B cell (primary cell): ENCODE results near the gene SH3RF3. TPM values are rescaled to one million over a fixed set of nuclear protein-coding genes. Genes with fewer than 3 reads are reported as not detected.

Experiments used
- ATAC-seq: fragments of 200-7000 bp; cut with Tn5 transposase; one replicate; pipeline ENCODE4 v1.10.0; 2021; ENCODE audit warnings: low read depth, mild to moderate bottlenecking, moderate number of reproducible peaks, moderate library complexity
- CTCF ChIA-PET: fragments of 350-600 bp; sonication (Branson Sonifier 250); formaldehyde crosslinking; loops from one replicate; lab custom pipeline; 2021; ENCODE audit warnings: antibody characterized with exemption, inconsistent platforms; lab: Charles Lee
- POLR2A ChIA-PET: fragments of 350-600 bp; sonication (Branson Sonifier 250); formaldehyde crosslinking; loops from one replicate; lab custom pipeline; 2021; ENCODE audit warnings: antibody characterized with exemption; lab: Charles Lee
- DNase-seq: peaks from one replicate; pipeline ENCODE4 v3.0.0; 2013
- H2AFZ ChIP-seq: 2 replicates; pipeline ENCODE4 v1.6.1; 2012; ENCODE audit warnings: mild to moderate bottlenecking, low read depth, low read length; ENCODE audit not compliant: insufficient read depth, poor library complexity, severe bottlenecking
- H3K27ac ChIP-seq, 2 donors: 1 replicate in 1 of 2; 2 replicates in 1 of 2; pipeline ENCODE4 v1.5.1; 2012 to 2013; ENCODE audit warnings: low read length in 2 of 2, mild to moderate bottlenecking in 2 of 2, moderate library complexity in 1 of 2
- H3K27me3 ChIP-seq, 4 experiments: fragments of 200-600 bp in 1 of 4; sonication (generic) in 1 of 4; replicated peaks in 1 of 4; 1 replicate in 2 of 4; 2 replicates in 2 of 4; pipeline versions ENCODE4 v1.6.1 to v1.7.0; 2013 to 2016; ENCODE audit warnings: low read length in 3 of 4, mild to moderate bottlenecking in 2 of 4, mixed read lengths in 1 of 4, moderate library complexity in 1 of 4; ENCODE audit not compliant: insufficient read depth in 4 of 4, control insufficient read depth in 3 of 4; ENCODE audit errors: control extremely low read depth in 1 of 4
- H3K36me3 ChIP-seq, 2 experiments: replicated peaks in 1 of 2; 1 replicate in 1 of 2; 2 replicates in 1 of 2; pipeline versions ENCODE4 v1.6.1 to v1.7.1; 2013; ENCODE audit warnings: low read length in 1 of 2; ENCODE audit not compliant: insufficient read depth in 2 of 2, control insufficient read depth in 1 of 2; ENCODE audit errors: control extremely low read depth in 1 of 2, extremely low read depth in 1 of 2
- H3K4me1 ChIP-seq, 2 donors: fragments of 200-600 bp in 1 of 2; sonication (generic) in 1 of 2; 1 replicate in 1 of 2; 2 replicates in 1 of 2; pipeline versions ENCODE4 v1.5.1 to v1.6.1; 2013 to 2017; ENCODE audit warnings: low read length in 2 of 2; ENCODE audit not compliant: control insufficient read depth in 2 of 2, insufficient read depth in 2 of 2
- H3K4me2 ChIP-seq: replicated peaks from 2 replicates; pipeline ENCODE3; 2012; ENCODE audit warnings: mild to moderate bottlenecking, low read depth, low read length; ENCODE audit not compliant: poor library complexity, severe bottlenecking
- H3K4me3 ChIP-seq, 5 experiments: fragments of 200-600 bp in 1 of 5; sonication (generic) in 1 of 5; 1 replicate in 3 of 5; 2 replicates in 2 of 5; pipeline versions ENCODE4 v1.5.1 to v1.7.0; 2011 to 2016; ENCODE audit warnings: low read length in 4 of 5, mild to moderate bottlenecking in 4 of 5, low read depth in 2 of 5, control low read depth in 1 of 5, moderate library complexity in 1 of 5; ENCODE audit not compliant: insufficient read depth in 1 of 5; ENCODE audit errors: control extremely low read depth in 1 of 5, extremely low read depth in 1 of 5
- H3K79me2 ChIP-seq: fragments of 200-600 bp; sonication (generic); one replicate; pipeline ENCODE4 v1.6.0; 2016; ENCODE audit warnings: low read length; ENCODE audit not compliant: control insufficient read depth, insufficient read depth
- H3K9ac ChIP-seq: fragments of 200-600 bp; sonication (generic); 2 replicates; pipeline ENCODE4 v1.6.1; 2017; ENCODE audit warnings: mild to moderate bottlenecking, low read length, moderate library complexity
- H3K9me3 ChIP-seq, 3 donors: one replicate each; pipeline versions ENCODE4 v1.6.1 to v1.7.1; 2013; ENCODE audit warnings: low read length in 2 of 3; ENCODE audit not compliant: control insufficient read depth in 2 of 3, insufficient read depth in 1 of 3; ENCODE audit errors: control extremely low read depth in 1 of 3
- H4K20me1 ChIP-seq: 2 replicates; pipeline ENCODE4 v1.6.0; 2012; ENCODE audit warnings: mild to moderate bottlenecking, low read length; ENCODE audit not compliant: insufficient read depth, control insufficient read depth, poor library complexity, severe bottlenecking
- H3K27ac Mint-ChIP-seq: one replicate; pipeline ENCODE4 v1.8.0; 2021; ENCODE audit warnings: mixed read lengths
- H3K27me3 Mint-ChIP-seq: one replicate; pipeline ENCODE4 v1.8.0; 2021; ENCODE audit warnings: mixed read lengths
- H3K4me1 Mint-ChIP-seq: one replicate; pipeline ENCODE4 v1.8.0; 2021; ENCODE audit warnings: mixed read lengths
- H3K4me3 Mint-ChIP-seq: one replicate; pipeline ENCODE4 v1.8.0; 2021; ENCODE audit warnings: mixed read lengths
- H3K9me3 Mint-ChIP-seq: one replicate; pipeline ENCODE4 v1.8.0; 2022; ENCODE audit warnings: mixed read lengths; ENCODE audit not compliant: insufficient read depth
- EZH2 ChIP-seq: IDR thresholded peaks from 2 replicates; pipeline ENCODE4 v1.6.1; 2012; ENCODE audit warnings: borderline replicate concordance, low read depth, mild to moderate bottlenecking, moderate library complexity, low read length; ENCODE audit not compliant: insufficient read depth, poor library complexity, severe bottlenecking
- WGBS: methylation state at CpG from one replicate; pipeline ENCODE4 v1.1.5; 2013; ENCODE audit warnings: missing lambda C conversion rate; ENCODE audit not compliant: insufficient coverage; 5-methylcytosine and 5-hydroxymethylcytosine counted together
- intact Hi-C: fragments of 100-400 bp; cut with micrococcal nuclease; formaldehyde crosslinking; loops from one replicate; pipeline ENCODE4 v1.10.0; 2022
- polyA plus RNA-seq: library from polyadenylated mRNA; depleted of rRNA; stranded (reverse); fragments of >200 nt; gene quantifications from 2 replicates; pipeline ENCODE4 v1.2.3, GENCODE V29; 2012
- total RNA-seq, 2 donors: library from RNA; stranded (reverse); fragments of 120-200 nt in 1 of 2; gene quantifications; 1 replicate in 1 of 2; 2 replicates in 1 of 2; pipeline versions ENCODE4 v1.2.3 to v1.2.4, GENCODE V29; 2013 to 2022
- TF ChIP-seq, protein P1 (sequence below): fragments of 200-600 bp; IDR thresholded peaks from one replicate; pipeline ENCODE4 v1.8.0; 2022; ENCODE audit warnings: antibody characterized with exemption, mild to moderate bottlenecking

Gene SH3RF3
- total and polyA plus RNA-seq, 2 donors (not counting 1 experiment from before 2014, with no cell fraction given), result 0.07 to 1.2 TPM

DNA sequence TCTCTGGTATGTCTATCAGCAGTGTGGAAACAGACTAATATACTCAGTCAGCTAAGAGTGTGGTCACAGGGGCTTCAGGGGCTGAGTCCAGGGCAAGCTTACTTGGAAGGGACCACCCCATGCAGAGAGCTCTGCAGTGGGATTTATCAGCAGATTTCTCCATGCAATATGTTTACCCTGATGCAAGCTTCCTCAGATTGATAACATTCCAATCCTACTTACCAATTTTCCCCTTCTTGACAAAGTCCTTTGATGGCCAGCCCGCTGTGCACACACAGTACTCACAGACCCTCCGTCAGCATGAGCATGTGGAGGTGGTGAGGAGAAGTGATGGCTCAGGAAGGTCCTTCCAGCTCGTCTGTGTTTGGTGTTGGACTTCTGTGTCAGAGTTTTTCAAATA, 51.8 kb downstream of the SH3RF3 start:
- no peaks in the 10 kb centered on the region for H3K27me3 ChIP-seq
- POLR2A ChIA-PET, result no interaction called here
- H3K9ac ChIP-seq, result no peak overlapping the region
- H2AFZ ChIP-seq, result no peak overlapping the region
- intact Hi-C loops, result no loop called here
- H3K4me2 ChIP-seq, result no peak overlapping the region
- Mint-ChIP-seq H3K4me1 (no peaks in the 10 kb centered on the region), H3K9me3 (peaks cover 4% of the 10 kb centered on the region), H3K27me3 (no peaks in the 10 kb centered on the region), H3K4me3 (no peak overlapping the region), H3K27ac (no peak overlapping the region)
- WGBS, result no CpG with 5 or more reads among the region's 3 CpGs
- H3K4me1 ChIP-seq, result no peaks in the 10 kb centered on the region
- no peak for DNase-seq
- H3K4me3 ChIP-seq, result no peak overlapping the region
- no peak overlapping the region for H3K27ac ChIP-seq
- peaks cover 0 to 13% (median 4%) of the 10 kb centered on the region in 3 donors for H3K9me3 ChIP-seq
- no peak for TF ChIP-seq EZH2
- TF ChIP-seq, protein P1, sequence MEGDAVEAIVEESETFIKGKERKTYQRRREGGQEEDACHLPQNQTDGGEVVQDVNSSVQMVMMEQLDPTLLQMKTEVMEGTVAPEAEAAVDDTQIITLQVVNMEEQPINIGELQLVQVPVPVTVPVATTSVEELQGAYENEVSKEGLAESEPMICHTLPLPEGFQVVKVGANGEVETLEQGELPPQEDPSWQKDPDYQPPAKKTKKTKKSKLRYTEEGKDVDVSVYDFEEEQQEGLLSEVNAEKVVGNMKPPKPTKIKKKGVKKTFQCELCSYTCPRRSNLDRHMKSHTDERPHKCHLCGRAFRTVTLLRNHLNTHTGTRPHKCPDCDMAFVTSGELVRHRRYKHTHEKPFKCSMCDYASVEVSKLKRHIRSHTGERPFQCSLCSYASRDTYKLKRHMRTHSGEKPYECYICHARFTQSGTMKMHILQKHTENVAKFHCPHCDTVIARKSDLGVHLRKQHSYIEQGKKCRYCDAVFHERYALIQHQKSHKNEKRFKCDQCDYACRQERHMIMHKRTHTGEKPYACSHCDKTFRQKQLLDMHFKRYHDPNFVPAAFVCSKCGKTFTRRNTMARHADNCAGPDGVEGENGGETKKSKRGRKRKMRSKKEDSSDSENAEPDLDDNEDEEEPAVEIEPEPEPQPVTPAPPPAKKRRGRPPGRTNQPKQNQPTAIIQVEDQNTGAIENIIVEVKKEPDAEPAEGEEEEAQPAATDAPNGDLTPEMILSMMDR, result no peak
- CTCF ChIA-PET, result no interaction called here
- ATAC-seq, result no peak
- no peaks in the 10 kb centered on the region for H3K36me3 ChIP-seq
- no peaks in the 10 kb centered on the region for H3K79me2 ChIP-seq
- no peaks in the 10 kb centered on the region for H4K20me1 ChIP-seq

- ATAC-seq (no peak), DNase-seq (no peak)
- ChIA-PET CTCF (no interaction called here), POLR2A (no interaction called here)
- 94% methylated on average over 2 of the region's 2 CpGs for WGBS
- H3K4me1 ChIP-seq, result no peaks in the 10 kb centered on the region
- no peaks in the 10 kb centered on the region for H3K27me3 ChIP-seq
- TF ChIP-seq, protein P1, result no peak
- no peaks in the 10 kb centered on the region for H3K36me3 ChIP-seq
- no peak overlapping the region for H3K4me2 ChIP-seq
- Mint-ChIP-seq H3K4me3 (no peak overlapping the region), H3K4me1 (no peaks in the 10 kb centered on the region), H3K27ac (no peak overlapping the region), H3K9me3 (peaks cover 4% of the 10 kb centered on the region), H3K27me3 (no peaks in the 10 kb centered on the region)
- no peak overlapping the region for H2AFZ ChIP-seq
- H3K27ac ChIP-seq, result no peak overlapping the region
- no peak overlapping the region for H3K9ac ChIP-seq
- no peak overlapping the region for H3K4me3 ChIP-seq
- no peaks in the 10 kb centered on the region for H3K79me2 ChIP-seq
- H3K9me3 ChIP-seq, result peaks cover 0 to 13% (median 4%) of the 10 kb centered on the region in 3 donors
- H4K20me1 ChIP-seq, result no peaks in the 10 kb centered on the region
- intact Hi-C loops, result no loop called here
Measured at GRCh38 chr2:109182426-109182825, 53.4 kb downstream of the SH3RF3 start.
